ENCODE data around the gene SGTA.

Gene SGTA

DNA sequence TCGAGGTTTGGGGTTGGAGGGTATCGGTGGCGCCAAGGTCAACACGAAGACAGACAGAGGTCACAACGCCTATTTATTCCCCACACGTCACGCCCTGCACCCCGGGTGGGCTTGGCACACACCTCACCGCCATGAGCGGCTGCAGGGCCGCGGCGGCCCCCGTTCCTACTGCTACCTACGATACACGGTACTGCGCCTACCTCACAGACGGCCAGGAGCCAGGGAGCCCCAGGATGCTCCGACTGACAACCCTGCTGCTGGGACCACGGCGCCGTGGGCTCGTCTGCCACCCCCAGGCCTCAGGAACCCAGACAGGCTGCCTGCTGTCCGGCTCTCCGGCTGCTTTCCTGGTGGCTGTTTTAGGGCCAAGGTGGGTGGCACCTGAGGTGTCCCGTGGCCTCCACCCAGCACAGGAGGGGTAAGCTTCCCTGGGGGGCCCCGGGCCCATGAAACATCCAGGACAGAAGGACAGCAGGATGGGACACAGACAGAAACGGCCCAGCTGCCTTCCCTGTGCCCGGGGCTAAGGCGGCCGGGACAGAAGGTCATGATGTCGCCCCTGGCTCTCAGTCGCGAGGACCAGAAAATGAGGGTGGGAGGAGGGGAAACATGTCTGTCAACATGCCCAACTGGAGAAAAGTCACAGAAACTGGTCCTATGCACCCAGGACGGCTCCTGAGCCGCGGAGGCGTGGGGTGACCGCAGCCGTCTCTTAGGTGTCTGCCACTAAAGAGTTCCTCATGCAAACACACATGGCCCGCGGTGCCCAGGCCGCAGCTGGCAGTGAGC is 28.2 kb downstream of the SGTA start:
- no peak for DNase-seq (ENCODE audit: low spot score)

DNA sequence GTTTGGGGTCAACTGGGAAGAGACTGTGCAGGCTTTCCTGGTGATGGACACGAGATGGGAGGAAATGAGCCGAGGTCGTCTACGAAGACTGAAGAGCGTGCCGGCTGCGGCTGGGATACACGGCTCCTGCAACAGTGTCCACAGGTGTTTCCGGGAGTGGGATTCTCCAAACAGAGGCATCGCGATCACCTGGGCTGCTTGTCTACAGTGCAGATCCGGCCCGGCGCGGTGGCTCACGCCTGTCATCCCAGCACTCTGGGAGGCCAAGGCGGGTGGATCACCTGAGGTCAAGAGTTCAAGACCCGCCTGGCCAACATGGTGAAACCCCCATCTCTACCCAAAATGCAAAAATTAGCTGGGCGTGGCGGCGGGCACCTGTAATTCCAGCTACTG is 31.6 kb downstream of the SGTA start:
- no peak for DNase-seq (ENCODE audit: low spot score)

DNA sequence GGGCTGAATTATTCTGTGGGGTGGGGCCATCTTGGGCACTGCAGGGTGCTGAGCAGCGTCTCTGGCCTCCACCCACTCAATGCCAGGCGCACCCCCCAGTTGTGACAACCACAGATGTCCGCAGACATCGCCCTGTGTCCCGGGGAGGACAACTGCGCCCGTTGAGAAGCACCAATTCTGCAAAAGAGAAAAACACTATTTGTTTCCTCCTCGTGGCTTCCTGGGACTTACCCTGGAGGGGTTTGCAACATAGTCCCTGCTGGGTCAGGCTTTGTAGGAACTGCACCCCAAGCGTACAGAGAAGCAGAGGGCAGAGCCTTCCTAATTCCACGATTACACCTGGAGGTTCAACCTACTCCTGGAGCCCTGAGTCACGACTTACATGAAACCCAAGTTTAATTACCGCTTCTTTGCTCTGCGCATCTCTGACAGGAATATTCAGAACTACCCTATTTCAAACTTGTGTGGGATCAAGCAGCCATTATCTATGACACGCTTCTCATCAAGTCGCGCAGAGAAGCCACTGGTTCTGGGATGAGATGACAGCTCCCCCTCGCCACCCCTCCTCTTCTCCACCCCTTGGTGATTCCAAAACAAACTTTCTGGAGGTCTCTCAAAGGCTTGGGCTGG is 32.1 kb downstream of the SGTA start:
- no peak for DNase-seq (ENCODE audit: low spot score)

DNA sequence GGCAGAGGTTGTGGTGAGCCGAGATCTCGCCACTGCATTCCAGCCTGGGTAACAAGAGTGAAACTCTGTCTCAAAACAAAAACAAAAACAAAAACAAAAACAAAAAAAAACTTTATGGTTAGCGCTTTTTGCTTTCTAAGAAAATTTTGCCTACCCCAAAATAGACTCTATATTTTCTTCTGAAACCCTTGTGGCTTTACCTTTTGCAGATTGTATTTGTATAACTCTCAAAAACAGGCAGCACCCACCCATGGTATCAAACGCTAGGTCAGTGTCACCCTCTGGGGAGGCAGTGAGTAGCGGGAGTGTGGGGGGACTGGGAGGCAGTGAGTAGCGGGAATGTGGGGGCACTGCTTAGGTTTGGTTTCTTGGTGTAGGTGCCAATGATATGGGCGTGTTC is 35.7 kb downstream of the SGTA start:
- DNase-seq (ENCODE audit: low spot score) = no peak

DNA sequence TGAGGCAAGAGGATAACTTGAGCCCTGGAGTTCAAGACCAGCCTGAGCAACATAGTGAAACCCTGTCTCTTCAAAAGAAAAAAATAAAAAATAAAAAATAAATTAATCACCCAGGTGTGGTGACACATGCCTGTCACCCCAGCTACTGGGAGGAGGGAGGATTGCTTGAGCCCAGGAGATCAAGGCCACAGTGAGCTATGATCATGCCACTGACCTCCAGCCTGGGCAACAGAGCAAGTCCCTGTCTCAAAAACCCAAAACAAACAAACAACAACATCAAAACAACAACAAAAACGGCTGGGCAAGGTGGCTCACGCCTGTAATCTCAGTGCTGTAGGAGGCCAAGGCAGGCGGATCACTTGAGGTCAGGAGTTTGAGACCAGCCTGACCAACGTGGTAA is 39.0 kb downstream of the SGTA start:
- DNase-seq (ENCODE audit: low spot score) = no peak

DNA sequence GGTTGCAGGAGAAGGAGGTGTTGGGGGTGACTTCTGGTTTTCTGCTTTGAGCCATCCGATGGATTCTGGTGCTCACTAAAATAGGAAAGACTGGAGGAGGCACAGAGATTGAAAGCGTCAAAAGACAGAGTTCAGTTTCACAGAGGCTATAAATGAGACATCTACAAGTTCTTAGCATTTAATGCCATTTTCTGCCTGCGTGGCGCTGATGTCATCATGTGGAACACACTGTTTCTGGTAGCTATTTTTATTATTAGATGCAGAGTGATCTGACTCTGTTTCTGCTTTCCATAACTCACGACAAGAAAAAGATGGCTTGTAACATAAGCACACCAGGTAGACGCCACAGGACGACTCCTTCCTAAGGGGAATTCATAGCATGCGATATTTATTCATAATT is 40.0 kb downstream of the SGTA start:
- DNase-seq (ENCODE audit: low spot score) = no peak

DNA sequence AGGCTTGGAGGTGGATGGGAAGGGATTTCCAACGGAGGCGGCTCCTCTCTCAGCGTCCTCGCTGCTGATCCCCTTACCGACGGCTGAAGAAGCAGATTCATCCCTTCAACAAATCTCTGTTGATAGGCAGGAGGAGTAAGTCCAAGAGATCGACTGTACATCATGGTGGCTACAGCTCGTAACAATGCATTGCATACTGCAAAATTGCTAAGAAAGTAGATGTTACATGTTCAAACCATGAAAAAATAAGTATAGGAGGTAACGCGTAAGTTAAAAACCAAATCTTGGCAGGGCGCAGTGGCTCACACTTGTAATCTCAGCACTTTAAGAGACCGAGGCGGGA is 42.8 kb downstream of the SGTA start:
- DNase-seq (ENCODE audit: low spot score) = no peak

- DNase-seq (ENCODE audit: low spot score) = peak; percentile 96
Measured at GRCh38 chr19:2739602-2740313, 43.3 kb downstream of the SGTA start, which contains the start of gene SLC39A3. TSS of gene SLC39A3 (minus strand) at chr19:2740017. CDS start at chr19:2737257, 2,760 bp downstream.

DNA sequence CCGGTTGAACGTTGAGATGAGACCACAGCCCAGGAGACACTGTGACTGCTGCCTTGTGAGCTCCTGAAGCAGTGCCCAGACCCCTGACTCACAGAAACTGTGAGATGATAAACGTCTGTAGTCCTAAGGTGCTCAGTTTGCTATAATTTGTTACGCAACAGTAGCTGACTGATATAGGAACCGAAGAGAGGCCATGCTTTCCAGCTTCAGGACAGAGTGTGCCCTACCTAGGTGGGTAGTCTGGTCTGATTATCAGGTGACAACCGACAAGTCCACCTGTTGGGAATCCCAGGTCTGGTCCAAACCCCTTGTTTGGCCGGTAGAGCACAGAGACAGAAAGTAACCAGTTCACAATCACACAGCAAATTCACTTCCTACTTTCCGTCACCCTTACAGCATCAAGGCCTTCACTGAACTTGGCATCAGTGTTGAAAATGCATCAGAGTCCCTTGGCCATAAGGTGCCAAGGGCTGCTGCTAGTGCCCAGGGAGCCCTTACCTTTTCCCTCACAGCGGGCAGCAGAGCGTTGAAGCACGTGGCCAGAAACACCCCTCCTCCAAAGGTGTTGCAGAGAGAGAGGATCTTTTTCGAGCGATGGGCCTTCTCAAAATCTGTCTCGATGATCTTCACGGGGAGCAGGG is 46.4 kb downstream of the SGTA start:
- no peak for DNase-seq (ENCODE audit: low spot score)

- no peak for DNase-seq (ENCODE audit: low spot score)
Measured at GRCh38 chr19:2735374-2735773, 47.7 kb downstream of the SGTA start.

GRCh38 chr19:2734589-2735288 is 48.3 kb downstream of the SGTA start:
- DNase-seq (ENCODE audit: low spot score) = no peak

GRCh38 chr19:2733930-2734588 is 49.0 kb downstream of the SGTA start:
- DNase-seq (ENCODE audit: low spot score) = no peak

DNA sequence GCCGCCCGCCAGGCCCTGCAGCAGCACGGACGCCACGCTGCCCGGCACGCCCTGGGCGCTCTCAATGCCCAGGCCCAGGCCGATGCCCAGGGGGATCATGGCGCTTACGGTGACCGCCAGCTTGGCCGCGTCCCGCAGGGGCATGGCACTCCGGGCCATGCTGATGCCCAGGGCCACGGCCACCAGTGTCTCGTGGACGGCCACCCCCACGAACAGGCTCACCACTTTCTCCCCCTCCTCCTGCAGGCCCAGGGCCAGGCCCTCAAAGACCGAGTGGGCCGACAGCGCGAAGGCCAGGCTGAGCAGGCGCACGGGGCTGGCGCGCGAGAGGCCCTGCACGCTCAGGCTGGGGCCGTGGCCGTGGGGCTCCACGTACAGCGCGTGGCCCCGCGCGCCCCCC is 50.2 kb downstream of the SGTA start:
- DNase-seq (ENCODE audit: low spot score) = no peak

DNA sequence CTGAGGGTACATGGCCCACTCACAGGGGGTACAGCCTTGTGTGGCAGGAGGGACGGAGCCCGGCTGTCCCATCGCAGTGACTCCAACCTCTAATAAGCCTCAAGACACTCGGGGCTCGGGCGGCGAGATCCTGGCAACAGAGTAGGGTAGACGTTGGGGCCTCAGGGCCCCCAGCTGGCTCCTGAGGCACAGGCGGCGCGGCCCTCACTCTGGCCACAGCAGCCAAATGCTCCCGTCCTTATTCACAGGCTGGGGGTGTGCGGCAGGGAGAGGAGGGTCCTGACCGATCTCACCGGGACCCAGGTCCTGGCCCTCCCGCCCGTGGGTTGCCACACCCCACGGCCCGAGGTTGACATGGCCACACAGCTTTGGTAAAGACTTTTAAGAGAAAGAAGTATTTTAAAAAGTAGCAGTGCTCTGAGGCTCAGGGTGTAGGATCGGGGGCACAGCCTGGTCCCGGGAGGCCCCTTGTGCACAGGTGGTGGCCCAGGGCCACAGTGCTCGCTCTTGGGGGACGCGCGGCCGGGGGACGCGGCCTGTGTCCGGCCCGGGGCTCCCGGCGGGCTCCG is 50.8 kb downstream of the SGTA start:
- DNase-seq (ENCODE audit: low spot score) = no peak

DNA sequence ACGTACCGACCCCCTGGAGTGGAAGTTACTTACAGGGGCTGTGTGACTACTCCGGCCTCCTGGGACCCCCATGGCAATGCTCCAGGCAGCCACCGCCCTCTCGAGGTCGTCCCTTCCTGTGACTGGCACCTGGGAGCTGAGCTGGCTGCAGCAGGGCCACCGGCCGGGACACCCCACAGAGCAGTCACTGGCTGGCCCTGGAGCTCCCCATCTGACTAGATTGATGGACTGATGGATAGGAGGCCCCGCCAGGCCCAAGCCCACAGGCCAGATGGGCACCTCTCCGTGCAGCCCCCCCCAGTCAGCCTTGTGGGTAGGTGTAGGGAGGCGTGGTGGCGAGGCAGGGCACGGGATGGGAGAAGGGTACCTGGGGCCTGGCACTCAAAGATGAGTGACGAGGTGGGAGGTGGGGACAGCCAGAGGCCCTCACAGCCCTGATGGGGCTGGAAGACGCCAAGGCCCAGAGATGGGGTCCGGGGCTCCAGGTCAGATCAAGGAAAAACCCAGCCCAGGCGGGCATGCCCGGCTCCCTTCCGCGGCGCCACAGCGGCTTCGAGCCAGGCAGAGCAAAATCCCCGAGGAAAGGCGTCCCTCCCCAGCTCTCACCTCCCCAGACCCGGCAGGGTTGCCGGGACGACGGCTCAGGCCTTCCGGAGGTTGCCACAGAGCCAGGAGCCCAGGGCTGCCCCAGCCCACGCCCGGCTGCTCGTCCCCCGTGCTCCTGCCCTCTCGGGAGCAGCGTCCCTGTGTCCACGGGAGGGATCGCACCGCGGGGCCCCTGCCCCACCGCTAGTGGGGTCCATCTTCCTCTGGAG is 51.7 kb downstream of the SGTA start:
- no peak for DNase-seq (ENCODE audit: low spot score)

DNA sequence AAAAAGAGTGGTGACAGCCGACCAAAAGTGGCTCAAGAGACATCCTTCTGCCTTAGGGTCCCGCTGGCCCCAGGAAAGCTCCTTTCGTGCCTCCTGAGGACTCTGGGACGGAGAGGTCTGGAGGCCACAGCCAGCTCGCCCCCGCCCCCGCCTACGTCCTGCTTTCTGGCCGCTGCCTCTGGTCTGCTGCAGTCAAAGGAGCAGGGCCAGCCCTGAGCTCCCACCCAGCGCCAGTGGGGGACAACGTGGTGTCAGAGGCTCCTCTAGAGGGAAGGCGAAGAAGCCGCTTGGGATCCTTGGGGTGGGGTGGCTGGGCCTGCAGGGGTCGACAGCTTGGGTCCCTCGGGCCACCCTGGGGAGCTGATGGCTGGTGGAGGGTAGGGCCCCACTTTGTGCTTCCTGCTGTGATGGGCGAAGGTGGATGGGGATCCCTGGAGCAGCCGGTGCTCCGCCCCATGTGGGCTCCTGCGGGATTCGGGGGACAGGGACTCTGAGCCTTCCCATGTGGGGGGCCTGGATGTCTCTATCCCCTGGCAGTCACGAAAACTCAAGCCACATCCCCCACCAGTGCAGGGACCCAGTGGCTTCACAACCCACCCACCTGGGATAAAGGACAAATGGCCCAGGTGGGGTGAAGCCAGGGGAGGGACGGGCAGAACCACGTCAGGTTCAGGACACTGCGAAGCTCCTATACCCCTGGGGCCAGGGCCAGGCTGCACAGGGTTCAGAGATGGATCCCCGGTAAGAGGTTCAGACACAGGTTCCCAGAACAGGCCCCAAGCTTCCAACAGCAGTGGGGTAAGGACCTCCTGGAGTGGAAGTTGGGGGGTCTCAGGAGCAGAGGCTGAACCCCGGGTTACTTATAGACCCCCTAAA is 52.9 kb downstream of the SGTA start:
- DNase-seq (ENCODE audit: low spot score) = no peak

- DNase-seq (ENCODE audit: low spot score) = no peak
Measured at GRCh38 chr19:2728783-2729387, 54.2 kb downstream of the SGTA start.

DNA sequence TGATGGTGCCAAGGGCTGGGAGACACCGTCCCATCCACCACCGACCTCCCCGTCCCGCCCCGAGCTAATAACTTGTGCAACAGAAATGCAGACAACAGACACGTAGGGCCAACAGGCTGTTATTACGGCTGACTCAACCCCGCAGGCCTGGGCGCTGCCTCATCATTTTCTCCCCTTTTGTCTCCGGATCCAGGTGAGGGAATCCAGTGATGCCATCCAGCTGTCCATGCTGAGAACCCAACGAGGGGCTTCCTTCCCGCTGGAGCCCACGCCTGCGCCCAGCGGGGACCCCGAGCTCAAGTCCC is 55.5 kb downstream of the SGTA start:
- no peak for DNase-seq (ENCODE audit: low spot score)

All from kidney capillary endothelial cell (primary cell).